Right cardiac atrium (tissue), 5 donors: ENCODE measurements around the gene ATP5MG. TPM values are rescaled to one million over a fixed set of nuclear protein-coding genes. Genes with fewer than 3 reads are reported as not detected.
"Not testable (repeated sequence)": the region's sequence is repeated elsewhere in the genome, so short reads cannot be mapped to it uniquely, and the experiment has no call there.

Experiments
- ATAC-seq, 2 donors: fragments of 200-7000 bp; cut with Tn5 transposase; one replicate each; pipeline versions ENCODE4 v1.8.0 to v1.9.1; 2020; ENCODE audit warnings: moderate library complexity in 2 of 2, mild to moderate bottlenecking in 1 of 2
- DNase-seq, 3 donors: peaks; one replicate each; pipeline ENCODE4 v3.0.0-alpha.2; 2020
- H3K27ac ChIP-seq: one replicate; pipeline ENCODE4 v1.5.1; 2013; ENCODE audit warnings: mild to moderate bottlenecking, low read length, control low read depth, moderate library complexity
- H3K27me3 ChIP-seq: one replicate; pipeline ENCODE4 v1.6.1; 2013; ENCODE audit not compliant: control insufficient read depth, insufficient read depth
- H3K4me1 ChIP-seq: one replicate; pipeline ENCODE4 v1.6.1; 2013; ENCODE audit warnings: low read length; ENCODE audit not compliant: control insufficient read depth, insufficient read depth
- H3K4me3 ChIP-seq: one replicate; pipeline ENCODE4 v1.5.1; 2013; ENCODE audit warnings: low read length, control low read depth
- H3K9me3 ChIP-seq: one replicate; pipeline ENCODE4 v1.6.1; 2013; ENCODE audit warnings: low read length; ENCODE audit not compliant: control insufficient read depth
- WGBS: extraction: QIAGEN DNeasy Blood & Tissue Kit; methylation state at CpG from one replicate; pipeline ENCODE4 v1.1.7; 2013; 5-methylcytosine and 5-hydroxymethylcytosine counted together
- intact Hi-C, 4 donors: fragments of 100-400 bp; cut with DNase I; formaldehyde crosslinking; loops; one replicate each; pipeline versions ENCODE4 v1.11.0 to v1.14.0; 2022 to 2023
- polyA plus RNA-seq: library from polyadenylated mRNA; stranded (reverse); fragments of 200-250 nt; gene quantifications from one replicate; pipeline ENCODE4 v1.2.3, GENCODE V29; 2013
- total RNA-seq, 4 donors: library from RNA; stranded (reverse); fragmentation: NEBNext Ultra II Directional; extraction: Animal tissue kit (Norgen Biotek cat#: 25700); gene quantifications; one replicate each; pipeline ENCODE4 v1.2.1, GENCODE V29; 2021
- donor health status: healthy with polysubstance abuse.
- donor health status: DM: no; HTN: yes; CAD: no.
- donor health status: DM: no; HTN: no; CAD: no.
- donor health status: DM: no; HTN: yes; CAD: no; lungs with severe emphysema.
- donor health status: DM: yes; HTN: yes; CAD: no.

The ATP5MG gene
- total and polyA plus RNA-seq, 5 donors: 500 to 709 (median 641) TPM

- intact Hi-C loops: no loop called here
- 84% methylated on average over 3 of the region's 3 CpGs for WGBS
- Histone ChIP-seq H3K9me3 (no peaks in the 10 kb centered on the region), H3K4me1 (no peaks in the 10 kb centered on the region), H3K27ac (no peak overlapping the region), H3K4me3 (no peak overlapping the region), H3K27me3 (no peaks in the 10 kb centered on the region)
- ATAC-seq (no peak), DNase-seq (no peak)
These were observed 26.7 kb upstream of the ATP5MG start for GRCh38 chr11:118374729-118375128.

- no peaks in the 10 kb centered on the region for H3K27me3 ChIP-seq
- H3K4me1 ChIP-seq: no peaks in the 10 kb centered on the region
- H3K27ac ChIP-seq: no peak overlapping the region
- H3K9me3 ChIP-seq: no peaks in the 10 kb centered on the region
- intact Hi-C loops: no loop called here
- no peak for DNase-seq
- ATAC-seq: no peak
- H3K4me3 ChIP-seq: no peak overlapping the region
These were observed 25.4 kb upstream of the ATP5MG start for GRCh38 chr11:118375978-118376377.

GRCh38 chr11:118379497-118379896 is 21.9 kb upstream of the ATP5MG start:
- Histone ChIP-seq H3K4me3 (no peak overlapping the region), H3K9me3 (no peaks in the 10 kb centered on the region), H3K27me3 (no peaks in the 10 kb centered on the region), H3K27ac (no peak overlapping the region), H3K4me1 (no peaks in the 10 kb centered on the region)
- DNase-seq (no peak), ATAC-seq (no peak)
- WGBS: 92% methylated on average over 4 of the region's 4 CpGs
- intact Hi-C loops: no loop called here

GRCh38 chr11:118380571-118380970 is 20.8 kb upstream of the ATP5MG start:
- no peak overlapping the region for H3K27ac ChIP-seq

GRCh38 chr11:118382954-118383353 is 18.5 kb upstream of the ATP5MG start:
- H3K27ac ChIP-seq: no peak overlapping the region
- intact Hi-C loops: loop anchor here in 1 of 4 donors (10.0 kb wide), 1 partner anchor 102 kb away; no protein-coding TSS in a partner anchor

More at GRCh38 chr11:118380571-118380970, 20.8 kb upstream of the ATP5MG start:
- Histone ChIP-seq H3K4me1 (no peaks in the 10 kb centered on the region), H3K9me3 (no peaks in the 10 kb centered on the region), H3K4me3 (no peak overlapping the region), H3K27me3 (no peaks in the 10 kb centered on the region)
- DNase-seq (no peak), ATAC-seq (no peak)
- intact Hi-C loops: loop anchor here in 1 of 4 donors (10.0 kb wide), 1 partner anchor 104 kb away; no protein-coding TSS in a partner anchor

GRCh38 chr11:118383657-118384056 is 17.7 kb upstream of the ATP5MG start:
- H3K9me3 ChIP-seq: no peaks in the 10 kb centered on the region
- no peak overlapping the region for H3K27ac ChIP-seq
- intact Hi-C loops: loop anchor here in 1 of 4 donors (10.0 kb wide), 1 partner anchor 101 kb away; no protein-coding TSS in a partner anchor
- WGBS: 95% methylated on average over 3 of the region's 3 CpGs
- H3K27me3 ChIP-seq: no peaks in the 10 kb centered on the region
- H3K4me3 ChIP-seq: no peak overlapping the region
- ATAC-seq: no peak
- H3K4me1 ChIP-seq: no peaks in the 10 kb centered on the region
- no peak for DNase-seq

More at GRCh38 chr11:118382954-118383353, 18.5 kb upstream of the ATP5MG start:
- Histone ChIP-seq H3K4me3 (no peak overlapping the region), H3K27me3 (no peaks in the 10 kb centered on the region), H3K9me3 (no peaks in the 10 kb centered on the region), H3K4me1 (no peaks in the 10 kb centered on the region)
- WGBS: 91% methylated on average over 3 of the region's 3 CpGs
- no peak for ATAC-seq
- no peak for DNase-seq

GRCh38 chr11:118396097-118396501 is 5.3 kb upstream of the ATP5MG start:
- Histone ChIP-seq H3K27ac (no peak overlapping the region), H3K9me3 (no peaks in the 10 kb centered on the region), H3K27me3 (no peaks in the 10 kb centered on the region), H3K4me1 (no peaks in the 10 kb centered on the region), H3K4me3 (no peak overlapping the region)
- intact Hi-C loops: no loop called here
- DNase-seq: no peak
- WGBS: 85% methylated on average over 6 of the region's 6 CpGs
- ATAC-seq: no peak

GRCh38 chr11:118397448-118397847 is 4.0 kb upstream of the ATP5MG start:
- Histone ChIP-seq H3K4me1 (no peaks in the 10 kb centered on the region), H3K4me3 (no peak overlapping the region), H3K9me3 (no peaks in the 10 kb centered on the region), H3K27ac (no peak overlapping the region), H3K27me3 (no peaks in the 10 kb centered on the region)
- DNase-seq (no peak), ATAC-seq (no peak)
- intact Hi-C loops: no loop called here

- Histone ChIP-seq H3K27ac (no peak overlapping the region), H3K27me3 (no peaks in the 10 kb centered on the region), H3K9me3 (no peaks in the 10 kb centered on the region), H3K4me1 (peaks cover 2% of the 10 kb centered on the region), H3K4me3 (no peak overlapping the region)
- ATAC-seq: no peak
- DNase-seq: no peak
- intact Hi-C loops: no loop called here
- 53% methylated on average over 3 of the region's 3 CpGs for WGBS
These were observed 2.4 kb upstream of the ATP5MG start for GRCh38 chr11:118398791-118399559.

GRCh38 chr11:118401880-118402590 is 629 bp downstream of the ATP5MG start:
- ATAC-seq: peak in 1 of 2 donors; percentile 43
- DNase-seq: no peak
- peak overlapping the region; percentile 90 for H3K27ac ChIP-seq
- H3K27me3 ChIP-seq: no peaks in the 10 kb centered on the region
- H3K9me3 ChIP-seq: no peaks in the 10 kb centered on the region
- WGBS: 1% methylated on average over 22 of the region's 22 CpGs
- H3K4me1 ChIP-seq: peaks cover 5% of the 10 kb centered on the region
- intact Hi-C loops: loop anchor here in 3 of 4 donors (5.0 kb wide), 2 partner anchors 35 to 85 kb away; partner anchors contain the start of gene KMT2A (in 1 of the 3)
- H3K4me3 ChIP-seq: peak overlapping the region; percentile 80

GRCh38 chr11:118402594-118402993 is 1.2 kb downstream of the ATP5MG start:
- H3K4me3 ChIP-seq: peak overlapping the region; percentile 80
- not testable (repeated sequence) for H3K9me3 ChIP-seq, H3K27me3 ChIP-seq, ATAC-seq, DNase-seq, H3K4me1 ChIP-seq
- intact Hi-C loops: loop anchor here in 3 of 4 donors (5.0 kb wide), 2 partner anchors 35 to 85 kb away; partner anchors contain the start of gene KMT2A (in 1 of the 3)
- peak overlapping the region; percentile 48 for H3K27ac ChIP-seq
- 78% methylated on average over 7 of the region's 7 CpGs for WGBS
